Kidney glomerular epithelial cell (primary cell): ENCODE measurements around the gene LVRN.

Source experiments
- DNase-seq: peaks from one replicate; lab custom pipeline; 2025; lab: John Stamatoyannopoulos, UW

LVRN gene

DNA sequence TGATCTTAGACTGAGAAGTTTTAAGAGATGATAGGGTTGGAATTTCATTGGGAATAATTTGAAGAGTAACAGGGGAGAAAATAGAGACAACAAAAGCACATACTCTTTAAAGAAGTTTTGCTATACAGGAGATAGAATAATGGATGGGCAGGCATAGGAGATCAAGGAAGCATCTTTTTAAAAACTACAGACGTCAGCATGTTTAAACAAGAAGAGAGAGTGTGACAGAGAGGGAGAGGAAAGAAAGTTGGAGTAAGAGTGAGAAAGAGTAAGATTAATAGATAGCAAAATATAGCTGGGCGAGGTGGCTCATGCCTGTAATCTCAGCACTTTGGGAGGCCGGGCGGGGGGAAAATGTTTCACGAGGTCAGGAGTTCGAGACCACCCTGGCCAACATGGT, 5.3 kb upstream of the LVRN start:
- DNase-seq = no peak

DNA sequence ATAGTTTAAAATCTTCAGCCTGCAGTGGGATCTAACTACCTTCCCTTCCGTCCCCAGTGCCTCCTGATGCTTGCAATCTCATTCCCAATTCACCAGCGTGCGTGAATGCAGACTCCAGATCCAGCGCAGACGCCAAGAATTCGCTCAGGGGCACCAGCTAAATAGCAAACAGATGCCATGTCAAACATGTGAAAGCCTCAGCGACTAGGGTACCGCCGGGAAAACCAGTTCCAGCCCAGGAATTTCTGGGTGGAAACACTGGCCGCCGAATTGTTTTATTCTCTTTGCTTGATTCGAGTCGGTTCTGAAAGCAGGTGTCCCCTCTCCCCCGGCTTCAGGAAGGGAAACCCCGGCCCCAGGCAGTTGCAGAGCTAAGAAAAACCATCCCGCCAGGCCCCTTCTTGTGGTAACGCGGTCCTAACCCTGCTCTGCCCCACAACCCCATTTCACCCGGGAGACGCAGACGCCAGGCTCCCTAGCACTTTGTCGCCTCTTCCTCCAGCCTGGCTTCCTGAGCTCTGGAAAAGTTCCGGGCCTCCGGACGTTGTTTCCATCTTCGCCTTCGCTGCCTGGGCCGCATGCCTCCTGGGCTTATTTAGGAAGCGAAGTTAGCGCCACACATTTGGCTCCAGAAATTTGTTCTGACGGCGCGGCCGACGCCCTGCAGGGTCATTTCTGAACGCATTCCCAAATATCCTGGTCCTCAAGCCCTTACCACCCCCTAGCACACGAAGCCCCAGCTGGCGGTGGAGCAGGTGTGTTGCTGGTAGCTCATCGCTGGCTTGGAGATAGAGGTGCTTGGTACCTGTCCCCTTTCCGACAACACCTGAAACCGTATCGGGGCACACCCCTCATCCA, 665 bp upstream of the LVRN start:
- DNase-seq = no peak

DNA sequence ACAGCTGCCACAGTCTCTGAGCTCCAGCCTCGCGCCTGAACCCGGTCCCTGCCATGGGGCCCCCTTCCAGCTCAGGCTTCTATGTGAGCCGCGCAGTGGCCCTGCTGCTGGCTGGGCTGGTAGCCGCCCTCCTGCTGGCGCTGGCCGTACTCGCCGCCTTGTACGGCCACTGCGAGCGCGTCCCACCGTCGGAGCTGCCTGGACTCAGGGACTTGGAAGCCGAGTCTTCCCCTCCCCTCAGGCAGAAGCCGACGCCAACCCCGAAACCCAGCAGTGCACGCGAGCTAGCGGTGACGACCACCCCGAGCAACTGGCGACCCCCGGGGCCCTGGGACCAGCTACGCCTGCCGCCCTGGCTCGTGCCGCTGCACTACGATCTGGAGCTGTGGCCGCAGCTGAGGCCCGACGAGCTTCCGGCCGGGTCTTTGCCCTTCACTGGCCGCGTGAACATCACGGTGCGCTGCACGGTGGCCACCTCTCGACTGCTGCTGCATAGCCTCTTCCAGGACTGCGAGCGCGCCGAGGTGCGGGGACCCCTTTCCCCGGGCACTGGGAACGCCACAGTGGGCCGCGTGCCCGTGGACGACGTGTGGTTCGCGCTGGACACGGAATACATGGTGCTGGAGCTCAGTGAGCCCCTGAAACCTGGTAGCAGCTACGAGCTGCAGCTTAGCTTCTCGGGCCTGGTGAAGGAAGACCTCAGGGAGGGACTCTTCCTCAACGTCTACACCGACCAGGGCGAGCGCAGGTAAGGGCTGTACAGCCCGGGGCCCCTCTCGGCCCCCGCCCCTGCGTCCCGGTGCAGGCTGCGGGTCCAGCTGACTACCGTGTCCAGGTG, 509 bp downstream of the LVRN start:
- DNase-seq = no peak

DNA sequence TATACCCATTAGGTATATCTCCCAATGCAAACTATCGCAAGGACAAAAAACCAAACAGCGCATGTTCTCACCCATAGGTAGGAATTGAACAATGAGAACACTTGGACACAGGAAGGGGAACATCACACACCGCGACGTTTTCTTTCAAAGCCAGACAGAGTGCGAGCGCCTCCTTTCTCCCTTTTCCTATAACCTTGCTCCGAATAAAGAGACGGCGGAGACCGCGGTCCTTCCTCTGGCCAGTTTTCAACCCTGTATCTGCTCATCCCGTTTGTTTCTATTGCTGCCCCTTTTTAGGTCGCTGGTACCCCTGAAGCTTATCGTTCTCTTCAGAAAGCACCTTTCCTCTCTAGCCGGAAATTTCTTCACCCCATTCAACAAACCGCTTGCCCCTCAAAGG, 1.3 kb downstream of the LVRN start:
- DNase-seq = no peak

DNA sequence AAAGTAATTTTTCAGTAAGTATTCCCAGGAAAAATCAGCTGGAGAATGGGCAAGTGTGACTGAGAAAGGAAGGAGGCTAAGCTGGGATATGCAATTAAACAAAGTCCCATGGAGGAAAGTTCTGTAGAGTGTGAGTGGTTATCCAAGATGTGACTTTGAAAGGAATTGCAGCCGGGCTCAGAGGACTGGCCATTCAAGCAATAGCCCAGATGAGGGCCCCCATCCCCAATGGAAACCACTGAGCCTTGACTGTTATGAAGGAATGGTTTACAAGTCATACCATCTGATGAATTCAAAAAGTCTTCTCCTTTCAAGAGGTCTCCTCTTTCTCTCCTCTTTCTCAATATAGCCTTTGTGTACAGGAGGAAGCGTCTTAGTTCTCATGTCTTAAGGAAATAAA, 6.5 kb downstream of the LVRN start:
- DNase-seq = no peak

DNA sequence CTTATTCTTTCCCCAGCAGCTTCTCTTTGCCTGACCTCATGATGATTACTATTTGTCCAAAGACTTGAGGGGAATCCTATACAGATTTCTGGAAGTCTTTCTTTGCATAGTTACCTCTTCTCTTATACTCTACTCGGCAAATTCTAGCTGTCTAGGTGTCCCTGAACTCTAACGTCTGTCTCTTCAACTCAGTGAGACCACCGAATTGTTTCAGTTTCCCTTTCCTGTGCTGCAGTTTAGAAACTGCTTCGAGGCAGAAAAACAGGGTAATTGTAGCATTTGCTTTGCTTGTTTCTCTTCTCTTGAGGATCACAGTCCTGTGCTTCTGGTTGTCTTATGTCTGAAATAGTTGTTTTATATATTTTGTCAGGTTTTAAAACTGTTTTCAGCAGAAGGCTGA, 14.8 kb downstream of the LVRN start:
- no peak for DNase-seq

DNA sequence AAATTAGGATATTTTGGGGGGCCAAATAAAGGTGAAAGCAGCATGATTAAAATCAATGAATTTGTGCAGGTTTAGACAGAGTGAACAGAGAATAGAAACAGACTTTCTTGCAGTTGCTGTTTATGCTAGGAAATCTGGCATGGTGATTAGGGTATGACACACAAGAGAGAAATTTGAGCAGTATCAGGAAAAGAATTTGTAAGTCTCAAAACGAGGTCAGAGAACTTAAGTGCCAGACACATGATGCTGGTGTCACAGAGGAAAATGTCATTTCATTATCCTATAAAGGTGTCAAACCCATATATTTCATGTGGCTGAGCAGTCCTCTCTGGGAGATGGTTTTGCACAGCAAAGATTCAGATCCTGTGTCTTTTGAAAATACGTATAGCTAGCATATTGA, 15.7 kb downstream of the LVRN start:
- peak; percentile 50 for DNase-seq

DNA sequence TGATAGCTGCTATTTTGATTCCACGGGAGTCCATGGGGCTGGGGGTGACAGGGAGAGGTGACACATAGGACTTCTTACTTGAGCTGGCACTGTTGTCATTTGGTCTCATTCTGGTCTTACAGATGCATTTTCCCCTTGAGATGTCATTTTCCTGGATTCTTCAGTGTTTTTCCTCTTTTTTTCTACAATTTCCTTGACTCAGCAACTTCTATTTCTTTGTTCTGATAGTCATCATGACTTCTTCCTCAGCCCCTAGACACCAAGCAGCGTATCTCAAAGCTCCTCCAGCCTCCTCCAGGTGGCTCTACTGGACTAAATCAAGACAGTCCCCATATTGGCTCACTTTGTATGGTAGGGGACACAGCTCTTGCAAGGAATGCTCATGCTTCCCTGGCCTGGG, 16.5 kb downstream of the LVRN start:
- DNase-seq = no peak

DNA sequence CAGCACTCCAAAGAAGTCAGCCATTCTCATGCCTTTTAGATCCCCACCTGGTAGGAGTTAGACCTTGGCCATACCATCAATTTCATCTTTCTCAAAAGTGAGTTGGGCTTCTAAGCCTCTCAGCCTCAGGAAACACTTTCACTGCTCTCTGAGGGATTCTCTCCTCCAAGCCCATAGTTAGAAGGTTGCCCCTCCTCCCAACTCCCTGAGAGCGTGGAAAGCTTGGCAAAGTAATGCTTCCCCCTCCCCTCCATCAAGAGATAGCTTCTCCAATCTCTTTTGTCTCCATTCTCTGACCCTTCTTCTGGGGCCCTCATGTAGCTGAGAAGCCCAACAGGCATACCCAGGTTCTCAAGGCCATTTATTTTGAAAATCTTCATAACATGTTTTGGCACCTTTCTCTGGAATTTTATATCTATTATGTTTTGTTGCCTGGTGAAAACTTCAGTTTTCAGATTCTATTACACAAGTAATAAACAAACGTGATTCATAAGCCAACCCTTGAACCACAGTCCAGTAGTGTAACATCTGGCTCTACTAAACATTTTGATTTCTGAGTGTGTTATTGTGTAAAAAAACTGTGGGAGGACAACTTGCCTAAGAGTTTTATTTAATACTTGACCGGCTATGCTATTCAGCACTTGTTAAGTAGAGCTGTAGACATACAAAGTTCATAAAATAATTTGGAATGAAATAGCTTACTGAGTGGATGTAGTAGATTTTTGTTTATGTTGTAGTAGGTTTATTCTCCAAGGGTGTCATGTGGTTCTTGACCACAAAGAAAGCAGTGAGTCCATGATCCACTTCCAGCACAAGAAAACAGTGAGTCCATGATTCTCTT, 17.1 kb downstream of the LVRN start:
- DNase-seq = no peak

DNA sequence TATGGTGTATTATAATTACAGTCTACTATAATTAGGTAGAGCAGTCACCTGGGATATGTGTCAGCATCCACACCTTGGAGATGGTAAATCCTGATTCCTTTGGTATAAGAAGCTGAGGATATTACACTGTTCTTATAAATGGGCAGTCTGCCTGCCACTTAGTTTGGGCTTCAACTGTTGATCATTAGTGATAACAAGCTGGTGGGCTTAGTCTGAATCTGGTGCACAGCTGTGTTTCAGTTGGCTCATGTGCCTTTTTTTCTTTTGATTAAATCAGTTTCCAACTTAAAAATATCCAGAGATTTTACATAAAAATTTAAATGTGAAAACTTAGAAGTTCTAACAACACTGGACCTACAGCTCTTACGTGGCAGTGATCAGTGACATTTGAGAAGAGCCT, 21.2 kb downstream of the LVRN start:
- DNase-seq = no peak

DNA sequence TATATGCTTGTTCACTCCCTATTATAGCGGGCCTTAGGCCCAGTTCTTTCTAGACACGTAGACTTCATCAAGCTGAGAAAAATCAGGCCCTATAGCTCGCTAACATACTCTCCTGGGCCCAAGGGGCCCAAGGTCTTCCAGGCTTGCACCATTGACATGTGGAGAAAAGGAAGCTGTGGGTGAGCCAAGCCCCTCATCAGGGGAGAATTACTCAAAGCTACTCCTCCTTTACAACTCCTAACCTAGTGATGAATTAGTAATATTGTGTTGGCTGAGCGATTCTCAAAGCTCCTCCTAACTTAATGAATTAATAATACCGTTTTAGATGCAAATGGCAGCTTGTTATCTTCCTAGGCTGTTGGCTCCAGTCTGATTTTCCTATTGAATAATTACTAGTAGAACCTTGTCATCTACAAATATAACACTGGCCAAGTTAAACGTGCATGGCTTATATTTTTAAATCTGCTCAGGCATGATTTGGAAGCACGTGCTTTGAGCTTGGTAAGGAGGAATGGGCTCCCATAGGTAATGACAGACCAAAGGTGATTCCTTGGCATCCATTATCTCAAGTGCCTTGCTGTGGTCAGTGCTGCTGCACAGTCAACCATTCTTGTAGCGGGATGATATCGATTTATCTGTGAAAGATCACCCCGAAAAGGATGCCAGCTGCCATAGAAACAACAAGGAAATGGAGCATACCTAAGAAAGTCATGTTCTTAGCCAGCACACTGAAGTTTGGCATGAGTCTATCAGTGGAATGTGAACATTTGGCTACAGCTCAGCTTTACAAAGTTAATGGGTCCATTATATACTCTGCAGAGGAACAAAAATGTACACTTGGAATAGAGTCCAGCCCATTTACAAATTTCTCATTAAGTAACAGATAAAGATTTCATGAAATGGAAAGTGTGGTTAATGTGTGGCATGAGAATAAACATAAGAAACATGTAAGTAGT, 23.8 kb downstream of the LVRN start:
- no peak for DNase-seq

DNA sequence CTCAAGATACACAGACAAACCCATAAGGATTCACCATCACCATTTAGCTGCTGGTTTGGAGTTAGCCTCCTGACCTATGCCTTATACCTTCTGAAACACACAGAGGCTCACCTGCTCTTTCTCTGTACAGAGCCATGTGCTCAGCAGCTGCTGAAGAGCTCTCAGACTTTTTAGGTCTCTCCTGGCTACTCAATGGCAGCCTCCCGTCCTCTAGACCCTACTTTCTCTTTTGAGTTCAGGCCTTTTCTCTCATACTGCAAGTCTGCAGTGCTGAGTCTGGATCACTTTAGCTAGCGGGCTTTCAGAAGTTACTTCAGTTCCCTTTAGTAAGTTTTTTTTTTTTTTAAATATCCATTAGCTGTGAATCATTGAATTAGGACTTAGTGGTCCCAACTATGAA, 25.7 kb downstream of the LVRN start:
- no peak for DNase-seq

DNA sequence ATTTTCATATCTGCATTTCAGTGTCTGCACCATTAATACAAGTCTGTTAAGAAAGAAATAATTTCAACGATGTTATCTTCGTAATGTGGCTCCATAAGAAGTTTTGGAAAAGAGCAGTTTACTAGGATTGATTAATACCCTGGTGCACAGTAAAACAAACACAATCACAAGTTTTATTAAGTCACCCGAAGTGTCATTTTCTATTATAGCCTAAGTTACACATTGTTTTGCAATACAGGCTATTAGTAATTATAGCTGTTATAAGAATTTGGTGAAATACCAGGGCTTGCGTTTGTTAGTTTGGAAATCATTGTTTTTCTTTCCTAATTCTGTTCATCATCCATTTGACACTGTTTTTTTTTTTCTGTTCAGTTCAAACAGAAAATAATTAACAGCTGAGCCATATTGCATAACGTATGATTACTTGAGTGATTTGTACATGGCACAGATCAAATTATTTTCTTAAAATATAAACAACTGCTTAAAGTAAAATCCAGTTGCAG, 30.6 kb downstream of the LVRN start:
- no peak for DNase-seq

DNA sequence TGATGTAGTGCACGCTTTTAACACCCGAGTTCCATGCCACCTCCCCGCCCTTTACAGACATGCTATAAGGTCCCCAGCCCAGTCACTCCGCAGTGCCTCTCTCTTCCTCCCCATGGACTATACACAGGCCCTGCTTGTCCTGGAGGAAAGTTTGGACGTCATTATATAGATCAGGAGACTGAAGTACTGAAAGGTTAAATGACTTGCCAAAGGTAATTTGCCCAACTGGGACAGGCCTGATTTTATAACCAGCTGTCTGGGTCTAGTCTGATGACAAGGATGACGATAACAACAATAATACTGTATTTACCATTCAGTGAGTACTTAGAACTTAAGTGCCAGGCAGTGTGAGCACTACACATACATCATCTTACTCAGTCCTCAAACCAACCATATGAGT, 33.1 kb downstream of the LVRN start:
- DNase-seq = no peak

DNA sequence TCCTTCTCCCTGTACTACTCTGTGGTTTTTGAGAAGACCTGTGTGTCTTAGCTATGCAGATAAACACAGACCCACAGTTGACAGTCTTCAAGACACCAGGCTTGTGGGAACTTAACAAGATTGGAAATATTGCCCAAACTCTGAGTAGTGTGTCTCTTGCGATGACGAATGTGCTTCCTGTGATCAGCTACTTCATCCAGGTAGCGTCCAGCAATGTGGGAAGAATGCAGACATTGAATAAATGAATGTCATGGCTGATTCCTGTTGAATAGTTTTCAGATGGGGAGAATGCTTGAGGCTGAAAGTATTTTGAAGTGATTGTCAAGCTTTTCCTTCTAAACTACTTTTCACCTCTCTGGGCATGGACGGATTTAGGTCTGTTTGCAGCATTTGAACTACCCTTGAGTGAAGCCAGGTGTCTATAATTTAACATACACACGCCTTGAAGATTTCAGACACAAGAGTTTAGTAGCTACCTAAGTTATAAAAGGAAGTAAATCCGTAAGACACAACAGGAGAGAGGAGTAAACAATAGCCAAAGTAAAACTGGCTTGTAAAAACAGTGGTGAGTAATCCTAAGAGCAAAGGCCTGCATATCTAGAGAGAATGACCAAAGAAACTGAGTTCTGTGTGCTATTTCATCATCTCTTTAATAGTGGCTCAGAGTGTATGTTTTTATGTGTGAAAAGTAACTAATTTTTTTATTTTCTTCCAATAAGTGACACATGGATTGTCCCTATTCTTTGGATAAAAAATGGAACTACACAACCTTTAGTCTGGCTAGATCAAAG, 40.0 kb downstream of the LVRN start:
- no peak for DNase-seq

DNA sequence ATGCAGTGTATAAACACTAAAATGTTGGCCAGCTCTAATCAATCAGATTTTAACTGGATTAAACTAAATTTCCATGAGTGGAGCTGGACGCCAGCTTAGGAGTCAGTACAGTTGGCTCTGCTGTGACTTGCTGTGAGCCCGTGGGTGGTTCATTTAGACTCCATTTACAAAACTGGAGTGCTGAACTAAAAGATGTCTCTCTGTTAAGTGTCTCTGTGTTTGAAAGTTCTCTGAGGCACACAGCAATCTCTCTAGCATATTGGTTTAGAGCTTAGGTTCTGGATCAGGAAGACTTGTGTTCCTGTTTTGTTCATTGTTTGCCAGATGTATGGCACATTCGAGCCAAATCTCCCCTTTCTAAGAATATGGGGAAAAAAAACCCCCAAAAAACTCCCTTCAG, 42.0 kb downstream of the LVRN start:
- no peak for DNase-seq

DNA sequence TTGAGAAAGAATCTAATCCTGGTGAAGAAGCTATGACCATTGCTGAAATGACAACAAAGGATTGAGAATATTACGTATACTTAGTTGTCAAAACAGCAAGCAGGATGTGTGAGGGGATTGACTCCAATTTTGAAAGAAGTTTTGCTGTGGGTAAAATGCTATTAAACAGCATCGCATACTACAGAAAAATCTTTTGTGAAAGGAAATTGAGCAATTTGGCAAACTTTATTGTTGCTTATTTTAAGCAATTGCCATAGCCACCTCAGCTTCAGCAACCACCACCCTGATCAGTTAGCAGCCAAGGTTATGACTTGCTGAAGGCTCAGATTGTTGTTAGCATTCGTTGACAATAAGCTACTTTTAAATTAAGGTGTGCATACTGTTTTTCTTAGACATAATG, 47.5 kb downstream of the LVRN start:
- no peak for DNase-seq

DNA sequence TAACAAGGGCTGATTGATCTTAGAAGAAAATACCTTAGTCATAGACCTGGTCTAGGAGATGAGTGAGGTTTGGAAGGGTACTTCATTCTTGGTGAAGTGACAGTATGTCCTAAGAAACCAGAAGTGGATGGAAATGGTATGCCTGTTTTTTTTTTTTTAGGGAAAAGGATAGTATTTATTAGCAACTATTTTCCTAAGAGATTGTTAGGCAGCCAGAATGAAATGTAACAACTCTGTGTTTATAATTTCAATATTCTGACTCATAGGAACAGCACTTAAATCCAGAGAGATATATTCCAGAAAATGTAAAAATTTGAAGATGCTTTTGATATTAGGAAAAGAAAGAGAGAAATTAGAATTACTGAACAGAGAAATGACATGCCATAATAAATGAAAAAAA, 48.8 kb downstream of the LVRN start:
- no peak for DNase-seq

DNA sequence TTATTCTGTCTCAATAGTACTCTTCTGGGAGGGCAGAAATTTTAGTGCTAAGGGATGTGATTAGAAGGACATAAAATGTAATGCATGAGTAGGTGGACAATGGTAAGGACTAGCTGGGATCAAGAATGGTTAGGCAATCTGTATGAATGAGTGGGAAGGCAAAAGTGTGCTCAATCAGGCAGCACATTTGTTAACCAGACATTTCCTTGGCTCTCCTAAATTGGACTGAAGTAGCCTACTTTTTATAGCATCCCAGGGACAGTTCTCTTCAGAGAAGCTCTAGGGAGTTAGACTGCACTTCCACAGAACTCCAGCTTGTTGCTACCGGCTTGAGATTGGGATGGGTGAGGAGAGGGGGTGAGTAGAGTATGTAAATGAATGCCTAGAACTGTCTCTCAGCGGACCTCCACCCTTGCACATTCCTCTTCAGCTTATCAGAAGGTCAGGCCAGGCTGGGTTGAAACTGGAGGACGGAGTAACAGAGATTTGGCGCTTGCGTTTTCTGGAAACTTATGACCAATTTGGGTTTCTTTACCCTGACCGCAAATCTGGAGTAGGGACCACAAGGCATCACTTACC, 51.0 kb downstream of the LVRN start:
- DNase-seq = no peak

DNA sequence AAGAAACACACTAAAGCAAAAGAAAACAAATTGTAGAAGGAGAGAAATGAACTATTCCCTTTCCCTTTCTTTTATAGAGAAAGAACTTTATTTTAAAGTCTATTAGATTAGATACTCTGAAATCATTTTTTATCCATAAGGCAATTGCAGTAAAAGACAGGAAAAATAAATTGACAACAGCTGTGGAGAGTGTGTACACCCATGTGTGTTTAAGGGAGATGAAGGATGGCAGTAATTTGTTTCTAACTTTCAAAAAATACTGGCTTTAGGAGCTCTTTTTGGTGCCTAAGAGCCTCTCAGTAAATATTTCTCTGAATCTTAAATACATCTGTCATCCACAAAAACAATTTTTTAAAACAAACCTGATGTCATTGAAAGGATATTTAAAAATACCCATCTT, 51.7 kb downstream of the LVRN start:
- DNase-seq = no peak
